A673 (cell line): ENCODE data around the gene BMP4. TPM values are rescaled to one million over a fixed set of nuclear protein-coding genes. Genes with fewer than 3 reads are reported as not detected.

ENCODE experiments used
- BruUV-seq: library from RNA; stranded (reverse); fragments of 400-500 nt; replicated peaks from 2 replicates; lab custom pipeline; 2021; lab: Mats Ljungman, UMichigan
- CTCF ChIA-PET: fragments of 300-600 bp; sonication (Branson Sonifier 250); formaldehyde crosslinking; loops from one replicate; lab custom pipeline; 2022; ENCODE audit warnings: antibody characterized with exemption; lab: Charles Lee
- POLR2A ChIA-PET: fragments of 300-600 bp; sonication (Branson Sonifier 250); formaldehyde crosslinking; loops from one replicate; lab custom pipeline; 2022; ENCODE audit warnings: antibody characterized with exemption; ENCODE audit not compliant: low non-redundant PET; lab: Charles Lee
- DNase-seq: peaks from one replicate; pipeline ENCODE4 v3.0.0-alpha.2; 2015; ENCODE audit warnings: low spot score
- H3K27ac ChIP-seq: fragments of 200-600 bp; sonication (generic); 2 replicates; pipeline ENCODE4 v1.5.1; 2016; ENCODE audit warnings: mixed run types, low read depth, mild to moderate bottlenecking, mixed read lengths, antibody characterized with exemption, low read length; ENCODE audit not compliant: poor library complexity, severe bottlenecking
- H3K27me3 ChIP-seq: fragments of 200-600 bp; sonication (generic); replicated peaks from 2 replicates; pipeline ENCODE4 v1.6.1; 2017; ENCODE audit warnings: mixed run types, low read depth, mild to moderate bottlenecking, mixed read lengths, antibody characterized with exemption, low read length; ENCODE audit not compliant: insufficient read depth, poor library complexity
- H3K36me3 ChIP-seq: fragments of 200-600 bp; sonication (generic); 2 replicates; pipeline ENCODE4 v1.6.1; 2016; ENCODE audit warnings: mixed run types, mild to moderate bottlenecking, mixed read lengths, antibody characterized with exemption, low read length; ENCODE audit not compliant: insufficient read depth, poor library complexity, severe bottlenecking
- H3K4me1 ChIP-seq: fragments of 200-600 bp; sonication (generic); 2 replicates; pipeline ENCODE4 v1.6.1; 2017; ENCODE audit warnings: mixed run types, mild to moderate bottlenecking, mixed read lengths, antibody characterized with exemption, low read length; ENCODE audit not compliant: insufficient read depth, poor library complexity, severe bottlenecking
- H3K4me3 ChIP-seq: fragments of 200-600 bp; sonication (generic); 2 replicates; pipeline ENCODE4 v1.5.1; 2016; ENCODE audit warnings: low read depth, mixed run types, mild to moderate bottlenecking, mixed read lengths, low read length; ENCODE audit not compliant: poor library complexity, severe bottlenecking
- H3K9me3 ChIP-seq: fragments of 200-600 bp; sonication (generic); 2 replicates; pipeline ENCODE4 v1.6.1; 2016; ENCODE audit warnings: mixed run types, low read depth, mild to moderate bottlenecking, mixed read lengths, antibody characterized with exemption, low read length; ENCODE audit not compliant: poor library complexity, severe bottlenecking
- EZH2 ChIP-seq: fragments of 200-600 bp; sonication (generic); IDR thresholded peaks from 2 replicates; pipeline ENCODE4 v1.6.1; 2017; ENCODE audit warnings: borderline replicate concordance, low read depth, mild to moderate bottlenecking, mixed read lengths, antibody characterized with exemption, low read length; ENCODE audit not compliant: poor library complexity, severe bottlenecking
- intact Hi-C: fragments of 100-400 bp; cut with micrococcal nuclease; formaldehyde crosslinking; loops from one replicate; pipeline ENCODE4 v1.10.0; 2022; ENCODE audit not compliant: unreplicated experiment
- total RNA-seq: library from RNA; stranded (reverse); gene quantifications from 2 replicates; pipeline ENCODE4 v1.2.3, GENCODE V29; 2021
- TF ChIP-seq, protein P1 (sequence below): fragments of 300-800, 200-600 bp; sonication (generic); conservative IDR thresholded peaks from 2 replicates; pipeline ENCODE4 v1.5.1; 2017; ENCODE audit warnings: low read depth, mild to moderate bottlenecking, antibody characterized with exemption, low read length, moderate library complexity, mixed read lengths

Gene BMP4
- total RNA-seq, 1 experiment from 2014 or later: not detected

DNA sequence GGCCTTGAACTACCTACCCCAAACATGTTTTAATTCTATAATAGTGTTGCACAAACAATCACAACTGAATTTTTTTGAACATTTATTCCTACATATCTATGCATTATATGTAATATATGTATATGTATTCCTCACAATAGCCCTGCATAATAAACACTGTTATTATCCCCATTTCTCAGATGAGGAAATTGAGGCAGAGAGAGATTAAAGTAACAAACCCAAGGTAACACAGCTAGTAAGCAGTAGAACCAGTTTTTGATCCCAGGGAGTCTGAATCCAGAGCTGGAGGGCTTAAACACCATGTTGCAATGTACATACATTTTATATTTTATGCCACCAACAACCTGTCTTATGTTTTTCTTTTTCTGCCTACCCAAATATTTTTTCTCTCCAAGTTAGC is 26.5 kb upstream of the BMP4 start:
- Histone ChIP-seq H3K4me1 (no peaks in the 10 kb centered on the region), H3K9me3 (peaks cover 4% of the 10 kb centered on the region), H3K4me3 (no peak overlapping the region), H3K27me3 (no peaks in the 10 kb centered on the region), H3K27ac (no peak overlapping the region), H3K36me3 (no peaks in the 10 kb centered on the region)
- ChIA-PET POLR2A (no interaction called here), CTCF (no interaction called here)
- no peak for TF ChIP-seq EZH2
- TF ChIP-seq, protein P1, sequence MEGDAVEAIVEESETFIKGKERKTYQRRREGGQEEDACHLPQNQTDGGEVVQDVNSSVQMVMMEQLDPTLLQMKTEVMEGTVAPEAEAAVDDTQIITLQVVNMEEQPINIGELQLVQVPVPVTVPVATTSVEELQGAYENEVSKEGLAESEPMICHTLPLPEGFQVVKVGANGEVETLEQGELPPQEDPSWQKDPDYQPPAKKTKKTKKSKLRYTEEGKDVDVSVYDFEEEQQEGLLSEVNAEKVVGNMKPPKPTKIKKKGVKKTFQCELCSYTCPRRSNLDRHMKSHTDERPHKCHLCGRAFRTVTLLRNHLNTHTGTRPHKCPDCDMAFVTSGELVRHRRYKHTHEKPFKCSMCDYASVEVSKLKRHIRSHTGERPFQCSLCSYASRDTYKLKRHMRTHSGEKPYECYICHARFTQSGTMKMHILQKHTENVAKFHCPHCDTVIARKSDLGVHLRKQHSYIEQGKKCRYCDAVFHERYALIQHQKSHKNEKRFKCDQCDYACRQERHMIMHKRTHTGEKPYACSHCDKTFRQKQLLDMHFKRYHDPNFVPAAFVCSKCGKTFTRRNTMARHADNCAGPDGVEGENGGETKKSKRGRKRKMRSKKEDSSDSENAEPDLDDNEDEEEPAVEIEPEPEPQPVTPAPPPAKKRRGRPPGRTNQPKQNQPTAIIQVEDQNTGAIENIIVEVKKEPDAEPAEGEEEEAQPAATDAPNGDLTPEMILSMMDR: no peak
- no TSS peak for BruUV-seq
- intact Hi-C loops: no loop called here
- DNase-seq: no peak

DNA sequence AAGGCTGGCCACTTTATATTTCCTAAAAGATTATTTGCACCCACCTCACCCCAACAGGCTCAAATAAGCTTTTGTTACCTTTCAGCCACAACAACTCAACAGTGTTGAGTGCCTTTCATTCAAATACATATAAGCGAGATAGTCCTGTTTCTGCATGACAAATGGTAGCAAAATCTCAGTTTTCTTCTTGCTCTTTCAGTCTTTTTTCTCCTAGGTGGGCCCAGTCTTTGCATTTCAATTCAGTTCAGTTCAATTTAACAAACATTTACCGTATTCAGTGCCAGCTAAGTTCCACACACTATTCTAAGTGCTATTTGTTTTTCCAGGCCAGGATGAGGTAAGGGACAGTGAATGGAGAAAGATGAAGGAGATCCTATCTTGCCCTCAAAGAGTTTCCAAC is 25.9 kb upstream of the BMP4 start:
- no TSS peak for BruUV-seq
- intact Hi-C loops: no loop called here
- TF ChIP-seq EZH2: no peak
- TF ChIP-seq, protein P1: no peak
- no peaks in the 10 kb centered on the region for H3K27me3 ChIP-seq
- POLR2A ChIA-PET: no interaction called here
- H3K4me3 ChIP-seq: no peak overlapping the region
- CTCF ChIA-PET: no interaction called here
- no peak overlapping the region for H3K27ac ChIP-seq
- H3K4me1 ChIP-seq: no peaks in the 10 kb centered on the region
- H3K36me3 ChIP-seq: no peaks in the 10 kb centered on the region
- no peak for DNase-seq
- H3K9me3 ChIP-seq: peaks cover 4% of the 10 kb centered on the region

DNA sequence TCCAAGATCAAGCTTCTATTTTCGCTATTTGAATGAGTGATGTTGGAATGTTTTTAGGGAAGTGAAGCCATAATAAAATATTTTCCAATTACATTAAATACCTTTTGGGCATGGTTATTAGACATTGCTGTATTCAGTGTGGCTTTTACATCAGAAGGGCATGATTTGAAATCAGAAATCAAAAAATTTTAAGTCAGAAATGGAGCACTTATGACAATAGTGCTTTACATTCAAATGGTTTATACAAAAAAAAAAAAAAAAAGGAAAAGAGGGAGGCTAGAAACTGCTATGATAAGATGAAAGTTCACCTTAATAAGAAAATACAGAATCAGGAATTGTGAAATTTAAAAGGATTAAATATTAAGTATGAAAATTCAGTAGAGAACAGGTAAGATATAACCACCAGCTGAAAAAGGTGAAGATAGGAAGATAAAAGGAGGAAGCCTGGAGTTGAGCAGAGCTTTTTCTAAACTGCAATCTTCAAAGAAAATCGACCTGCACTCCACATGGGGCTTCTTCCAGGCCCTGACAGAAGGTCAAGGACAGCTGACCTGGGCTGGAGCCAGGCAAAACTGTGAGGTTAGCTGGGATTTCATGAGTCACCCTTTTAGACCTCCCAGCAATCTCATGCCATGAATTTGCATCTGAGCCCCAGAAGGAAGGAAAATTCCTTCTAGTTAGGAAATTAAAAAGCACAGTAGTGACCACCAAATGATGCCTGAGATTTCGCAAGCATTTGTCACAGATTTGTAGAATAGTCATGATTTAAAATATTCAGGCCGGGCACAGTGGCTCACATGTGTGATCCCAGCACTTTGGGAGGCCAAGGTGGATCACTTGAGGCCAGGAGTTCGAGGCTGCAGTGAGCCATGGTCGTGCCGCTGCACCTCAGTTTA is 23.4 kb upstream of the BMP4 start:
- no peaks in the 10 kb centered on the region for H3K4me1 ChIP-seq
- H3K27ac ChIP-seq: no peak overlapping the region
- POLR2A ChIA-PET: no interaction called here
- TF ChIP-seq, protein P1: no peak
- no peak for TF ChIP-seq EZH2
- H3K4me3 ChIP-seq: no peak overlapping the region
- H3K27me3 ChIP-seq: peaks cover 5% of the 10 kb centered on the region
- BruUV-seq: no TSS peak
- no peaks in the 10 kb centered on the region for H3K36me3 ChIP-seq
- H3K9me3 ChIP-seq: no peaks in the 10 kb centered on the region
- intact Hi-C loops: no loop called here
- CTCF ChIA-PET: no interaction called here
- DNase-seq: no peak
